ENCODE data around the gene VGLL4. TPM values are rescaled to one million over a fixed set of nuclear protein-coding genes. Genes with fewer than 3 reads are reported as not detected.
"Not testable (repeated sequence)": the region's sequence is repeated elsewhere in the genome, so short reads cannot be mapped to it uniquely, and the experiment has no call there.

VGLL4 gene
- polyA plus RNA-seq, 2 of the 4 experiments (the other 2 are of a cell fraction): 24.7 to 28.1 TPM

- TF ChIP-seq RAD21 (conservative IDR thresholded peaks at IDR 0.05 in 1 of 2, IDR thresholded peaks at IDR 0.05 in 1 of 2) (no peak), E2F6 (IDR thresholded peaks at IDR 0.05; ENCODE audit: borderline replicate concordance, low read depth) (no peak)
Observed at GRCh38 chr3:11574981-11575669, 68.6 kb downstream of the VGLL4 start (continued).

- H3K4me3 ChIP-seq; FAIRE-seq; ATAC-seq; H3K27ac ChIP-seq; H3K9me3 ChIP-seq; DNase-seq (ENCODE audit: low read depth in 1 of 2, low spot score in 1 of 2); H3K4me2 ChIP-seq: not testable (repeated sequence)
- CTCF ChIA-PET: interaction anchor here (0.6 to 1.6 kb wide), 3 partner anchors 16 to 194 kb away, joined by 3 to 5 read pairs (median 3); no protein-coding TSS in a partner anchor
- POLR2A ChIA-PET: interaction anchor here (0.6 kb wide), 1 partner anchor 28 kb away, joined by 5 read pairs; no protein-coding TSS in a partner anchor
- H3K4me1 ChIP-seq: peaks cover 18% of the 10 kb centered on the region
- WGBS (ENCODE audit: missing lambda C conversion rate): 92% methylated on average over 11 of the region's 11 CpGs
Observed at GRCh38 chr3:11572660-11573059, 71.1 kb downstream of the VGLL4 start.

GRCh38 chr3:11570789-11571495 lies 72.8 kb downstream of the VGLL4 start:
- H3K4me3 ChIP-seq: no peak overlapping the region
- peak overlapping the region in 1 of 2 experiments; percentile 36; a peak in 1 of 6 replicates for H3K27ac ChIP-seq
- FAIRE-seq (no peak), ATAC-seq (no peak), DNase-seq (ENCODE audit: low read depth in 1 of 2, low spot score in 1 of 2) (no peak)
- CTCF ChIA-PET: interaction anchor here (0.8 to 1.5 kb wide), 2 partner anchors 14 to 192 kb away, joined by 3 to 5 read pairs; no protein-coding TSS in a partner anchor
- TF ChIP-seq MAX (IDR thresholded peaks at IDR 0.05): no peak
- no peak for TF ChIP-seq ZNF302 (CRISPR knock-in tag; IDR thresholded peaks at IDR 0.05)
- no peak for TF ChIP-seq ZSCAN20 (CRISPR knock-in tag; IDR thresholded peaks at IDR 0.05)
- no peak for TF ChIP-seq TFCP2L1 (CRISPR knock-in tag; IDR thresholded peaks at IDR 0.05)
- no peak for TF ChIP-seq PBX3 (IDR thresholded peaks at IDR 0.05)
- TF ChIP-seq RFX5 (IDR thresholded peaks at IDR 0.05): no peak
- TF ChIP-seq REST (IDR thresholded peaks at IDR 0.05): no peak
- no peak for TF ChIP-seq SREBF2 (IDR thresholded peaks at IDR 0.05)
- H3K4me1 ChIP-seq: peaks cover 22% of the 10 kb centered on the region
- no peak overlapping the region for H3K4me2 ChIP-seq
- WGBS (ENCODE audit: missing lambda C conversion rate): 86% methylated on average over 20 of the region's 20 CpGs
- POLR2A ChIA-PET: no interaction called here
- no peaks in the 10 kb centered on the region for H3K9me3 ChIP-seq

GRCh38 chr3:11570251-11570650 lies 73.5 kb downstream of the VGLL4 start:
- FAIRE-seq: no peak
- no peak for ATAC-seq
- H3K27ac ChIP-seq: peak overlapping the region in 1 of 2 experiments; percentile 93; a peak in 2 of 6 replicates
- CTCF ChIA-PET: interaction anchor here (1.1 kb wide), 2 partner anchors 81 to 192 kb away, joined by 3 to 5 read pairs; no protein-coding TSS in a partner anchor
- H3K4me3 ChIP-seq: no peak overlapping the region
- no peaks in the 10 kb centered on the region for H3K9me3 ChIP-seq
- no peak for DNase-seq (ENCODE audit: low read depth in 1 of 2, low spot score in 1 of 2)
- WGBS (ENCODE audit: missing lambda C conversion rate): 92% methylated on average over 7 of the region's 13 CpGs
- H3K4me1 ChIP-seq: peaks cover 22% of the 10 kb centered on the region
- POLR2A ChIA-PET: no interaction called here
- H3K4me2 ChIP-seq: no peak overlapping the region
- TF ChIP-seq RAD21 (conservative IDR thresholded peaks at IDR 0.05 in 1 of 2, IDR thresholded peaks at IDR 0.05 in 1 of 2) (no peak), ZC3H11A (IDR thresholded peaks at IDR 0.05) (no peak), ELK1 (IDR thresholded peaks at IDR 0.05; ENCODE audit: low read depth, low read length) (no peak), ATOH8 (CRISPR knock-in tag; IDR thresholded peaks at IDR 0.05; ENCODE audit: low read depth) (no peak), ZSCAN20 (CRISPR knock-in tag; IDR thresholded peaks at IDR 0.05) (no peak), HOXA7 (CRISPR knock-in tag; IDR thresholded peaks at IDR 0.05) (no peak), RFX5 (IDR thresholded peaks at IDR 0.05) (no peak), CHD4 (IDR thresholded peaks at IDR 0.05; ENCODE audit: borderline replicate concordance) (no peak), EHF (CRISPR knock-in tag; IDR thresholded peaks at IDR 0.05) (no peak), FOSB (CRISPR knock-in tag; IDR thresholded peaks at IDR 0.05) (no peak), BCL3 (IDR thresholded peaks at IDR 0.05) (no peak), NPAS2 (CRISPR knock-in tag; IDR thresholded peaks at IDR 0.05; ENCODE audit: borderline replicate concordance) (no peak)

All from A549 (cell line).